HepG2 (cell line): ENCODE measurements around the gene DNAJC21.

Experiments used
- CTCF ChIP-seq: sonication (generic); formaldehyde crosslinking; IDR thresholded peaks from 2 replicates; pipeline ENCODE4 v1.5.0; 2020; ENCODE audit warnings: mild to moderate bottlenecking, missing genetic modification reagents, moderate library complexity
- EZH2 ChIP-seq: conservative IDR thresholded peaks from 2 replicates; pipeline ENCODE4 v1.6.1; 2012; ENCODE audit warnings: mild to moderate bottlenecking, low read depth, low read length, moderate library complexity
- KDM5A ChIP-seq: fragments of 200-600 bp; sonication (generic); IDR thresholded peaks from 2 replicates; pipeline ENCODE4 v1.7.0; 2018; ENCODE audit warnings: antibody characterized with exemption, mild to moderate bottlenecking, low read length, borderline replicate concordance
- ZKSCAN1 ChIP-seq: fragments of 150-350 bp; IDR thresholded peaks from 2 replicates; pipeline ENCODE4 v1.6.1; 2014; ENCODE audit warnings: low read length
- ZNF597 ChIP-seq: sonication (generic); formaldehyde crosslinking; IDR thresholded peaks from 2 replicates; pipeline ENCODE4 v1.5.0; 2020; ENCODE audit warnings: missing genetic modification reagents

- TF ChIP-seq KDM5A (no peak), ZNF597 (CRISPR knock-in tag) (no peak), CTCF (CRISPR knock-in tag) (no peak), ZKSCAN1 (no peak), EZH2 (no peak)
Observed at GRCh38 chr5:34944460-34945047, 15.2 kb downstream of the DNAJC21 start.
